Natural killer cell (primary cell): ENCODE data around the gene LBH. TPM values are rescaled to one million over a fixed set of nuclear protein-coding genes. Genes with fewer than 3 reads are reported as not detected.
A peak's percentile ranks its signal among the peaks of the same experiment; 100 is the strongest.

ENCODE experiments used
- ATAC-seq, 3 donors: fragments of 150-1000 bp in 2 of 3; fragments of 200-7000 bp in 1 of 3; cut with Tn5 transposase; 1 replicate in 1 of 3; 2 replicates in 2 of 3; pipeline ENCODE4 v1.10.0; 2021; ENCODE audit warnings: mild to moderate bottlenecking in 2 of 3, moderate library complexity in 2 of 3
- DNase-seq, 2 donors: peaks; one replicate each; pipeline versions ENCODE4 v3.0.0 to v3.0.0-alpha.2; 2013 to 2021; ENCODE audit warnings: mixed read lengths in 1 of 2
- H3K27ac ChIP-seq: one replicate; pipeline ENCODE4 v1.5.1; 2013; ENCODE audit warnings: mild to moderate bottlenecking, low read length
- H3K27me3 ChIP-seq: one replicate; pipeline ENCODE4 v1.6.1; 2013; ENCODE audit warnings: low read length; ENCODE audit not compliant: control insufficient read depth, insufficient read depth
- H3K36me3 ChIP-seq: one replicate; pipeline ENCODE4 v1.6.1; 2013; ENCODE audit warnings: low read length; ENCODE audit not compliant: control insufficient read depth, insufficient read depth
- H3K4me1 ChIP-seq: one replicate; pipeline ENCODE4 v1.6.1; 2013; ENCODE audit warnings: low read length; ENCODE audit not compliant: control insufficient read depth, insufficient read depth
- H3K4me3 ChIP-seq: one replicate; pipeline ENCODE4 v1.5.1; 2013; ENCODE audit warnings: low read length
- H3K9me3 ChIP-seq: one replicate; pipeline ENCODE4 v1.6.1; 2013; ENCODE audit warnings: low read length; ENCODE audit not compliant: control insufficient read depth, insufficient read depth
- H3K27ac Mint-ChIP-seq, 2 donors: one replicate each; pipeline ENCODE4 v1.8.0; 2022; ENCODE audit warnings: mild to moderate bottlenecking in 2 of 2, mixed read lengths in 2 of 2, moderate library complexity in 1 of 2
- H3K27me3 Mint-ChIP-seq, 2 donors: one replicate each; pipeline ENCODE4 v1.8.0; 2022; ENCODE audit warnings: low read depth in 2 of 2, mixed read lengths in 2 of 2
- H3K36me3 Mint-ChIP-seq: one replicate; pipeline ENCODE4 v1.8.0; 2022; ENCODE audit warnings: mixed read lengths
- H3K4me1 Mint-ChIP-seq, 2 donors: one replicate each; pipeline ENCODE4 v1.8.0; 2022; ENCODE audit warnings: mixed read lengths in 2 of 2
- H3K4me3 Mint-ChIP-seq: one replicate; pipeline ENCODE4 v1.8.0; 2022; ENCODE audit warnings: mild to moderate bottlenecking, moderate library complexity, mixed read lengths
- H3K9me3 Mint-ChIP-seq, 2 donors: one replicate each; pipeline ENCODE4 v1.8.0; 2022; ENCODE audit warnings: mixed read lengths in 2 of 2
- WGBS: methylation state at CpG from one replicate; pipeline ENCODE4 v1.1.7; 2013; ENCODE audit warnings: missing lambda C conversion rate; ENCODE audit not compliant: insufficient coverage; 5-methylcytosine and 5-hydroxymethylcytosine counted together
- intact Hi-C: fragments of 100-400 bp; cut with micrococcal nuclease; formaldehyde crosslinking; loops from one replicate; pipeline ENCODE4 v1.14.2; 2022
- total RNA-seq, 4 donors: library from RNA; stranded (reverse); fragments of 120-200 nt in 1 of 4; gene quantifications; one replicate each; pipeline versions ENCODE4 v1.2.3 to v1.2.4, GENCODE V29; 2013 to 2022
- TF ChIP-seq, protein P1 (sequence below): fragments of 200-600 bp; IDR thresholded peaks from one replicate; pipeline ENCODE4 v1.8.0; 2022; ENCODE audit warnings: antibody characterized with exemption

LBH gene
- total RNA-seq, 3 donors from 2014 or later (not counting 1 experiment from before 2014, with no cell fraction given): 157 to 197 (median 158) TPM

DNA sequence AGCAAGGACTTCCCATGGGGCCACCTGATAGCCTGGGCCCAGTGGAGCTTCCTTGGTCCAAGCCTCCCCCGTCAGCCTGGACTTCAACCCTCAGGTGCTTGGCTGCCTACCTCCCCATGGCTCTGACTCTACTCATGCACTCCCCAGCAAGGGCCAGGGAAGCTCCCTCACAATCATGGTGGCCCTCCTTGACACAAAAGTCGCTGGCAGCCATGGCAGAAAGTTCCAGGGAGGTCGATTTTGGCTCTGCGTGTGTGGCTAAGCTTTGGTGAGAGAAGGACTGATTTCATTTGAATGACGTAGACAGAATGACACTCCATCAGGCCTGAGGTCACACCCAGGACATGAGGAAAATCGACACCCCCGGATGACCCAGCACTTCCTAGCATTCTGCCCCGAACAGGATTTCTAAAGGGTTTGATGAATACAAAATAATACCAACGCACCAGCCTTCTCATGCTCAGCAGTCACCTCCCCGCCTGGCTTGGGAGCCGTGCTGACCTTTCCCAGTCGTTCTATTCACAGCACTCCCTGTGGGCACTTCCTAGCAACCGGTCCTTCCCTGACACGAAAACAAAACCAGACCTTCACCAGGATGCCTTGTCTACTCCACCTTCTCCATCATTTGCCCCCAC lies 52.7 kb downstream of the LBH start:
- TF ChIP-seq, protein P1, sequence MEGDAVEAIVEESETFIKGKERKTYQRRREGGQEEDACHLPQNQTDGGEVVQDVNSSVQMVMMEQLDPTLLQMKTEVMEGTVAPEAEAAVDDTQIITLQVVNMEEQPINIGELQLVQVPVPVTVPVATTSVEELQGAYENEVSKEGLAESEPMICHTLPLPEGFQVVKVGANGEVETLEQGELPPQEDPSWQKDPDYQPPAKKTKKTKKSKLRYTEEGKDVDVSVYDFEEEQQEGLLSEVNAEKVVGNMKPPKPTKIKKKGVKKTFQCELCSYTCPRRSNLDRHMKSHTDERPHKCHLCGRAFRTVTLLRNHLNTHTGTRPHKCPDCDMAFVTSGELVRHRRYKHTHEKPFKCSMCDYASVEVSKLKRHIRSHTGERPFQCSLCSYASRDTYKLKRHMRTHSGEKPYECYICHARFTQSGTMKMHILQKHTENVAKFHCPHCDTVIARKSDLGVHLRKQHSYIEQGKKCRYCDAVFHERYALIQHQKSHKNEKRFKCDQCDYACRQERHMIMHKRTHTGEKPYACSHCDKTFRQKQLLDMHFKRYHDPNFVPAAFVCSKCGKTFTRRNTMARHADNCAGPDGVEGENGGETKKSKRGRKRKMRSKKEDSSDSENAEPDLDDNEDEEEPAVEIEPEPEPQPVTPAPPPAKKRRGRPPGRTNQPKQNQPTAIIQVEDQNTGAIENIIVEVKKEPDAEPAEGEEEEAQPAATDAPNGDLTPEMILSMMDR: no peak
- Histone ChIP-seq H3K27ac (no peak overlapping the region), H3K9me3 (no peaks in the 10 kb centered on the region), H3K4me3 (no peak overlapping the region), H3K27me3 (no peaks in the 10 kb centered on the region), H3K4me1 (peaks cover 33% of the 10 kb centered on the region), H3K36me3 (no peaks in the 10 kb centered on the region)
- WGBS: 89% methylated on average over 14 of the region's 14 CpGs
- no peak overlapping the region for H3K27ac Mint-ChIP-seq
- no peaks in the 10 kb centered on the region for H3K9me3 Mint-ChIP-seq
- no peak for ATAC-seq
- H3K36me3 Mint-ChIP-seq: no peaks in the 10 kb centered on the region
- H3K4me3 Mint-ChIP-seq: no peak overlapping the region
- DNase-seq: no peak
- peaks cover 27 to 32% of the 10 kb centered on the region in 2 donors for H3K4me1 Mint-ChIP-seq
- no peaks in the 10 kb centered on the region for H3K27me3 Mint-ChIP-seq
- intact Hi-C loops: no loop called here

DNA sequence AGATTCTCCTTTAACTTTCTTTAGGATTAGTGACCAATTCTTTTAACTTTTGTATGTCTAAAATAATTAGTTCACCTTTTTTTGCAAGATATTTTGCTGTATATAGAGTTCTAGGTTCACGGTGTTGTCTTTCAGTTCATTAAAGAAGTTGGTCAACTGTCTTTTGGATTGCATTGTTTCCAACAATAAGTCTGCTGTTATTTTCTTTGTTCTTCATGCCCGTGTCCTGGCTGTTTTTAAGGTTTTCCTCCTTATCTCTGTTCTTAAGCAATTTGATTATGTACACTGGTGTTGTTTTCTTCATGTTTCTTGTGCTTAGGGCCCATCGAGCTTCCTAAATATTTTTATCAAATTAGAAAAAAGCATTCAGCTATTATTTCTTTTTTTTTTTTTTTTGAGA lies 54.4 kb downstream of the LBH start:
- H3K27me3 ChIP-seq: no peaks in the 10 kb centered on the region
- H3K9me3 Mint-ChIP-seq: no peaks in the 10 kb centered on the region
- no peaks in the 10 kb centered on the region for H3K9me3 ChIP-seq
- peaks cover 27 to 30% of the 10 kb centered on the region in 2 donors for H3K4me1 Mint-ChIP-seq
- H3K27ac ChIP-seq: no peak overlapping the region
- no peak overlapping the region for H3K27ac Mint-ChIP-seq
- no peak overlapping the region for H3K4me3 ChIP-seq
- ATAC-seq (no peak), DNase-seq (no peak)
- H3K36me3 ChIP-seq: no peaks in the 10 kb centered on the region
- H3K36me3 Mint-ChIP-seq: no peaks in the 10 kb centered on the region
- TF ChIP-seq, protein P1: no peak
- 96% methylated on average over 2 of the region's 3 CpGs for WGBS
- intact Hi-C loops: no loop called here
- no peaks in the 10 kb centered on the region for H3K27me3 Mint-ChIP-seq
- no peak overlapping the region for H3K4me3 Mint-ChIP-seq
- peaks cover 35% of the 10 kb centered on the region for H3K4me1 ChIP-seq

DNA sequence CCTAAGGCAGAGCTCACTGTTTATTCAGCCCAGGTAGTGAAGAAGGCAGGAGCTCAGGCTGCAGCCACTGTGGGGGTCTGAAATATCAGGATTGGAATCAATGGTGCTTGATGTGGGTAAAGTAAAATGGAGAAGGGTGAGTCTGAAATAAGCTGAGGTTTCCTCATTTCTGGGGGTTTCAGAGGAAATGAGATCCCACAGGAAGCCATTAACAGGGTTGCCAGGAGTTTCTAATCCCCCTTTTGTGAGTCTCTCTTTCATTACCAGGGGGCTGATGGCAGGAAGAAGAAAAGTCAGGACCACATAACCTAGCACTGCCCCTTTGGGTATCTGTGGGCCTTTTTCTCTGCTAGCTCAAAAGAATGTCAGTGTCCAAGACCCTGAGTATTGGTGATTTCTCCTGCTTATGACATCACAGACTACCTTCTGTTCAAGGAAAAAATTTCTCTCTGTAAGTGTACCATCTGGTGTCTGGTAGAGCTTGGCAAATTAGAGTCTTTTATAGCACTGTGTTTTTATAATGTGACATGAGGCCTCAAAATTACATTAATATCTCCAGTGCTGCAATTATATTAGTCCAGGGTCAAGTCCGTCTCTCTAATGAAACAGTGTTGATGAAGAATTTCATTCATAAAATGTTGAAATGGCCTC lies 56.0 kb downstream of the LBH start:
- H3K4me1 ChIP-seq: peaks cover 22% of the 10 kb centered on the region
- Mint-ChIP-seq H3K4me3 (peak overlapping the region; percentile 52), H3K27ac (peak overlapping the region; percentile 30 to 63)

More for the DNA sequence above, 56.0 kb downstream of the LBH start:
- TF ChIP-seq, protein P1: no peak
- Histone ChIP-seq H3K27ac (peak overlapping the region; percentile 4), H3K9me3 (no peaks in the 10 kb centered on the region), H3K27me3 (no peaks in the 10 kb centered on the region), H3K36me3 (no peaks in the 10 kb centered on the region), H3K4me3 (no peak overlapping the region)
- peaks cover 30% of the 10 kb centered on the region in 2 donors for H3K4me1 Mint-ChIP-seq
- H3K27me3 Mint-ChIP-seq: no peaks in the 10 kb centered on the region
- intact Hi-C loops: no loop called here
- H3K9me3 Mint-ChIP-seq: no peaks in the 10 kb centered on the region
- no peaks in the 10 kb centered on the region for H3K36me3 Mint-ChIP-seq
- 78% methylated on average over 1 of the region's 1 CpG for WGBS
- ATAC-seq (no peak), DNase-seq (no peak)
